NCI-H526 (cell line): Measurements from ENCODE around the gene CAND2.
"Not testable (repeated sequence)": the region's sequence is repeated elsewhere in the genome, so short reads cannot be mapped to it uniquely, and the experiment has no call there.

Source experiments
- DNase-seq, 2 experiments: peaks; one replicate each; lab custom pipeline; 2025; lab: John Stamatoyannopoulos, UW

The CAND2 gene

DNA sequence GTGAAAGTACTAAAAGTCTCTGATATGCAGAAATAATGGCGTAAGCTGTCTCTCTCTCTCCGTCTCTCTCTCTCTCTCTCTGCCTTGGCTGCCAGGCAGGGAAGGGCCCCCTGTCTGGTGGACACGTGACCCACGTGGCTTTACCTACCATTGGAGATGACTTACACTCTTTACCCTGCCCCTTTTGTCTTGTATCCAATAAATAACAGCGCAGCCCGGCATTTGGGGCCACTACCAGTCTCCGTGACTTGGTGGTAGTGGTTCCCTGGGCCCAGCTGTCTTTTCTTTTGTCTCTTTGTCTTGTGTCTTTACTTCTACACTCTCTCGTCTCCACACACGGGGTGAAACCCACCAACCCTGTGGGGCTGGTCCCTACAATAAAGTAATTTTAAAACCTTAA, 25.2 kb upstream of the CAND2 start:
- no peak for DNase-seq

DNA sequence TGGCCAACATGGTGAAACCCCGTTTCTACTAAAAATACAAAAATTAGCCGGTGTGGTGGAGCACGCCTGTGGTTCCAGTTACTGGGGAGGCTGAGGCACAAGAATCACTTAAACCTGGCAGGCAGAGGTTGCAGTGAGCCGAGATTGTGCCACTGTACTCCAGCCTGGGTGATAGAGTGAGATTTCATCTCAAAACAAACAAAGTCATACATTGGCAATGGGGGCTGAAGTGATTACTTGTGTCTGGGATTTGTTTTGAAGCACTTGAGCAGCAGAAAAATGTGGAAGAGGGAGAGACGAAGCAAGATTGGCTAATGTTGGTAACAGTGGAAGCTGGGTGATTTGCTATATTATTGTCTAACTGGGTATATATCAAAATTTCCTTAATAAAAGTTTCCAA, 24.0 kb upstream of the CAND2 start:
- no peak for DNase-seq

- no peak for DNase-seq
Observed at GRCh38 chr3:12773030-12773709, 23.3 kb upstream of the CAND2 start.

- DNase-seq = no peak
Observed at GRCh38 chr3:12773710-12774086, 22.8 kb upstream of the CAND2 start.

DNA sequence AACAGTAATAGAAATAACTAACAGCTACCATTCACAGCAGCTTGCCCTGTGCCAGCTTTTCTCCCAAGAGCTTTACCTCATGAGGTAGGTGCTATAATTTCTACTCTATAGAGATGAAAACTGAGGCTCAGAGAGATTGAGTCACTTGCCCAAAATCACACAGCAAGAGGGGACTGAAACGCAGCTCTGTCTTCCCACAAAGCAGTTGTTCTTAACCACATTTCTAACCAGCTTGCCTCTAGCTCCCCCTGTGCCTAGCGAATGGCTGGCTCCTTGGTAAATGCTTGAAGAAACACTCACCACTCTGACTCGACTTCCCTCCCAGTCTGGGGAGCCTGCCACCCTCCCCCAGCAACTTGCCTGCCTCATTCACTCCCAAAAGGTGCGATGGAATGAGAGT, 21.9 kb upstream of the CAND2 start:
- DNase-seq = no peak

GRCh38 chr3:12775226-12775625, 21.3 kb upstream of the CAND2 start:
- no peak for DNase-seq

- DNase-seq = not testable (repeated sequence)
Observed at GRCh38 chr3:12775970-12776369, 20.5 kb upstream of the CAND2 start.

DNA sequence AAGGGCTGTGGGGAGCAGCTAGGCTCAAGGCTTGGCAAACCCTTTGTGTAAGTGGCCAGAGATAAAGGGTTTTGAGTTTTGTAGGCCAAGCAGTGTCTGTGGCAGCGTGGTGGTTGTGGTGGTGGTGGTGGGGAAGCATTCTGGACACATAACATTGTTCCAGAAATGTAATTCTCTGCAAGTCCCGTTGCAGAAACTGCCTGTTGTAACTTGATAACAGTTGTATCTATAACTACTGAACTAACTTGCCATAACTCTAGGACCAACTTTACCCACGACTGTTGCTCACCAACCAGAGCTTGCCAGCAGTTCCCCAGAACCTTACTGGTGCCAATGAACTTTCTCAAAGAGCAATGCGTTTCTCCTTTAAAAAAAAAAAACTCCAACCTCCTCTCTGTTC, 19.3 kb upstream of the CAND2 start:
- DNase-seq = no peak

GRCh38 chr3:12780751-12781150, 15.7 kb upstream of the CAND2 start:
- DNase-seq = no peak

DNA sequence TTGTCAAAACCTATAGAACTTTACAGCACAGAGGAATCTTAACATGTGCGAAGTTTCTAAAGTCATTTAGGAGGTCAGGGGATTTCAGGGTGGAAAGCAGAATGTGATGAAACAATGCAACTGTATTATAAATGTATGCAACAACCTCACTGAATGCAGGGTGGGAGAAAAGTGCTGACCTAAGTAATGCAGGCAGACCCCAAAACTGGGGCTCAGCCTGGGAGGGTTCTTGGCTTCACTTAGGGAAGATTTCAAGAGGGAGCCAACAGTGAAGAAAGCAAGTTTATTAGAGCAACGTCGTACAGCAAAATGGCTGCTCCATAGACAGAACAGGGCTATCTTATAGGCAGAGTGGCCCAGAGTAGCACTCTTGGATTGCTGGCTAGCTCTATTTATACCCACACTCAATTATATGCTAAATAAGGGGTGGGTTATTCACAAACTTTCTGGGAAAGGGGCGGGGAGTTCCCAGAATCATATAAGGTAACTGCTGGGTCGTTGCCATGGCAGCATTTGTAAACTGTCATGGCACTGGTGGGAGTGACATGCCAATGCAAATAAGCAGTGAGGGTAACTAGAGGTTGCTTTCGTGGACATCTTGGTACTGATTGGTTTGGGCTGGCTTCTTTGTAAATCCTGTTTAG, 14.2 kb upstream of the CAND2 start:
- peak; percentile 84 to 90 for DNase-seq

- DNase-seq = peak; percentile 55 to 78
Observed at GRCh38 chr3:12785096-12785495, 11.4 kb upstream of the CAND2 start.

GRCh38 chr3:12787346-12787745, 9.1 kb upstream of the CAND2 start:
- peak; percentile 29 to 72 for DNase-seq

DNA sequence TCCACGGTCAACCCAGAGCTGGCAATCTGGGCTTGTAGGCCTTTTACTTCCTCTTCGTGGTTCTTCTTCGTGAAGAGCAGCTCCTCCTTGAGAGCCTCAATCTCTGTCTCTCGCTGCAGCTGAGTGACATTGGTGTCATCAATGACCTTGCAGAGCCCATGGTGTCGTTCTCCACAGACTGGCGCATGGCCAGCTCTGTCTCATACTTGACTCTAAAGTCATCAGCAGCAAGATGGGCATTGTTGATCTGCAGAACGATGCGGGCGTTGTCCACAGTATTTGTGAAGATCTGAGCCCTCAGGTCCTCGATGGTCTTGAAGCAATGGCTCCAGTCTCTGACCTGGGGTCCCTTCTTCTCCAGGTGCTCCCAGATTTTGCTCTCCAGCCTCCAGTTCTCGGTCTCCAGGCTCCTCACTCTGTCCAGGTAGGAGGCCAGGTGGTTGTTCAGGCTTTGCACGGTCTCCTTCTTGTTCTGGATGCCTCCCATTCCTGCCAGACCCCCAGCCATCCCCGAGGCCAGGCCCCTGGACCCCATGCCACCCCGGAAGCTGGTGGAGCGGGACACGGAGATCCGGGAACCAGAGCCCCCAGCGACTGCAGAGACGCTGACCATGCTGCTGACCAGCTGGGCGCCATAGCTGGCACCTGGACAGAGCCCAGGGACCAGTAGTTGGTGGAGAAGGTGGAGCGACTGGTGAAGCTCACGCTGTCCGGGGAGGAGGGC, 8.4 kb upstream of the CAND2 start:
- DNase-seq = not testable (repeated sequence)

GRCh38 chr3:12791430-12791829, 5.0 kb upstream of the CAND2 start:
- no peak for DNase-seq

GRCh38 chr3:12793701-12794100, 2.8 kb upstream of the CAND2 start:
- no peak for DNase-seq

DNA sequence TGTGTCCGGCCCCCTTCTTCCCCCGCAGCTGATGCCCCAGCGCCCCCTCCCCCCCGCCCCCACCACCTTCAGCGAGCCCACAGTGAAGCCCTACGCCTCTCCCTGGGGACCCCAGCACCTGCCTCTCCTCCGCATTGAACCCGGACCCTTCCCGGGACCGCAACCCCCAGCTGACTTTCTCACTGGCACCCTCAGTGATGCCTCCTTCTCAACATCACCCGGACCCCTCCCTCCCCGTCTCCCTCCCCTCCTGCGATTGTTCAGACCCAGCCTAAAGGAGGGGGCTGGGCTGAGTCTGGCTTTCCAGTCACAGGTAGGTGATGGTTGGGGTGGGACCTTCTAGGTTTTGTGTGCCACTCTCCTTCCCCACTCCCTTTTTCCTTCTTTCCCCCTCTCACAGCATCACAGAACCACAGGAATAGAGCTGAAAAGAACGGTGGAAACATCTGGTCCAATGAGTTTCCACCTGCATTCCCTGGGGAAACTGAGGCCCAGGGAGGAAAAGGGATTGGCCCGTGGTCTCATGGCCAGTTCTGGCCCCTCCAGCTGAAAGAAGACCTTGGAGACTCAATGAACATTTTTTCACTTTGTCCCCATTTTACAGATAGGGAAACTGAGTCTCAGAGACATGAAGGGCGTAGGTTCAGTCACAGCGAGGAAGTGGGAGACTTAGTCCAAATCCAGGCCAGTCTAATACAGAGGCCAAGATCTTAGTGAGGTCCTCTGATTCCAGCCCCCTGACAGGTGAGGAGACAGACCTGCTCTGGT, 828 bp downstream of the CAND2 start:
- DNase-seq = peak in 1 of 2 experiments; percentile 53

- DNase-seq = no peak
Observed at GRCh38 chr3:12797892-12798558, 1.5 kb downstream of the CAND2 start.

DNA sequence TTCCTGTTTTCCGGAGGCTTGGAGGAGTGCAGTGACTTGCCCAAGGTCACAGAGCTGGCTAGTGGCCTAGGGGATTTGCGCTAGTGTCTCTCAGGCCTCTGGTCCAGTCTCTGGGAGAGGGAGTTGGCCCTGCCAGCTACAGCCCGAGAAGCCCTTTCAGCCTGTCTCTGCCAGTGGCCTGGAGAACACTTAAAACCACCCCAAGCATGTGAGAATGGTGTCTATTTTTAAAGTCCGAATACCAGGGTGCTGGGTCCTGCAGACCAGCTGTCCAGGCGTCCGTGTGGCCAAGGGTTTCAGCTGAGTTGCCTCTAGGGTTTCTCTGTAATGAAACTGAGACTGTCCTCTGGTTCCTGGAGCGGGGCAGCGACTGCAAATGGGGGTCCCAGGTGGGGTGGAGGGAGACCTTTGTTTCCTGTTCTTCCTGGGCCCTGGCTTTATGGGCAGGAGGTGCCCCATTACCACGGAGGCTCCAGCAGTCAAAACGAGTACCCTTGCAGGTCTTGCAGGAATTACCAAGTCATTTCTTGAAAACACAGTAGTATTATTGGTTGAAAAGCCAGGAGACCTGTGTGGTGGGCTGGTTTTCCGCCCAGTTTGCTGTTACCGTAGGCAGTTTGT, 2.2 kb downstream of the CAND2 start:
- no peak for DNase-seq

DNA sequence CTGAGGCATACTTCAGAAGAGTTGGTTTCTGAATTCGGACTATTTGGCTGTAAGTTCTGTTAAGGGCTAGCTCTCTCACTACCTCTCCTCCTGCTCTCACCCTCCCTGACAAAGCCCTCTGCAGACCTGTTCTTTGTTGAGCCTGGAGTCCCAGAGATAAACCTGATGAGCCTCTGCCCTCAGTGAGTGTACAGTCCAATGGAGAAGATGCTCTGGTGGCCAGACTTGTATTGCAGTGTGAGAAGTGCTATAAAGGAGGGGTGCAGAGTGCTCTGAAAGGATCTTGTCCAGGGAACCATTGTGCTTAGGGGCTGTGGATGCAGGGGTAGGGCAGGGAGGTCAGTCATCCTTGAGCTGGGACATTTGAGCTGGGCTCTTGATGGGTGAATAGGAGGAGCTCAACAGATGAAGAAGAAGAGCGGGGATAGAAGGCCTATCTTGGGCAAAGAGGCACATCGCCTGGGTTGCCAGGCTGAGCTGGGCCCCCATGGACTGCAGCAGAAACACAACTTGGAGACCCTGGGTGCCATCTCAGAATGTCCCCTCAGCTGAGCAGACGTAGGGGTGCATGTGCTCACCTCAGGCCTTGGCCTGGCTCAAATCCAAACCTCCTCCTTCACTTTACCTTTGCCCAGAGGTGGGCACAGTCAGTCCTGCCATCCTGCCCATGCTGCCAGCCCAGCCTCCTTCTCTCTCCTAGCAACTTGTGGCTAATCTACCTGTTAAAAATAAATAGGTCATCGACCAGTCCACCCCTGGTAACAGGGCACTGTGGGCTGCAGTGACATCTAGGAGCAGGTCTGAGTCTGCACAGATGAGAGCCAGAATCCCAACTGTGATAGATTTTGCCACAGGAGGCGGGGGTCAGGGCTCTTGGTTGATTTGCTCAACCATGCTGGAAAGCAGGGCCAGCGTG, 3.3 kb downstream of the CAND2 start:
- no peak for DNase-seq

DNA sequence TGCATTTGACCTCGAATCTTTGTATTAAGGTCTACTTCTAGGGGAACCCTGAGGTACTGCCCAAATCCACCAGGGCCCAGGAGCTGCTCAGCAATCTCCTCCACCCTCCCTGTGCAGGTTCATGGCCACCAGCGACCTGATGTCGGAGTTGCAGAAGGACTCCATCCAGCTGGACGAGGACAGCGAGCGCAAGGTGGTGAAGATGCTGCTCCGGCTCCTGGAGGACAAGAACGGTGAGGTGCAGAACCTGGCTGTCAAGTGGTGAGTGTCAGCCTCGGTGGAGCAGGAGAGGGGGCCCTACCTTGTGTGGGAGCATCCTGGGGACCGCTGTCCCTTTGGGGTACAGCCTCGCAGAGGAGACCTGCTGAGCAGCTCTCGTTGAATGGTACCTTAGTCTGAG, 6.9 kb downstream of the CAND2 start:
- DNase-seq = no peak
